Measurements from ENCODE around the gene USP32. TPM values are rescaled to one million over a fixed set of nuclear protein-coding genes. Genes with fewer than 3 reads are reported as not detected.

USP32 gene
- 57.9 and 85.8 TPM in 2 replicates for total RNA-seq

GRCh38 chr17:60392042-60392844 lies at the start of gene USP32:
USP32 (minus strand) TSS chr17:60392133; CDS start chr17:60391939, 194 bp downstream.

GRCh38 chr17:60422162-60422665 lies 30.3 kb upstream of the USP32 start, which contains the start of gene CHCT1:
CHCT1 (plus strand) TSS chr17:60422489; CDS start chr17:60422593, 104 bp downstream.

DNA sequence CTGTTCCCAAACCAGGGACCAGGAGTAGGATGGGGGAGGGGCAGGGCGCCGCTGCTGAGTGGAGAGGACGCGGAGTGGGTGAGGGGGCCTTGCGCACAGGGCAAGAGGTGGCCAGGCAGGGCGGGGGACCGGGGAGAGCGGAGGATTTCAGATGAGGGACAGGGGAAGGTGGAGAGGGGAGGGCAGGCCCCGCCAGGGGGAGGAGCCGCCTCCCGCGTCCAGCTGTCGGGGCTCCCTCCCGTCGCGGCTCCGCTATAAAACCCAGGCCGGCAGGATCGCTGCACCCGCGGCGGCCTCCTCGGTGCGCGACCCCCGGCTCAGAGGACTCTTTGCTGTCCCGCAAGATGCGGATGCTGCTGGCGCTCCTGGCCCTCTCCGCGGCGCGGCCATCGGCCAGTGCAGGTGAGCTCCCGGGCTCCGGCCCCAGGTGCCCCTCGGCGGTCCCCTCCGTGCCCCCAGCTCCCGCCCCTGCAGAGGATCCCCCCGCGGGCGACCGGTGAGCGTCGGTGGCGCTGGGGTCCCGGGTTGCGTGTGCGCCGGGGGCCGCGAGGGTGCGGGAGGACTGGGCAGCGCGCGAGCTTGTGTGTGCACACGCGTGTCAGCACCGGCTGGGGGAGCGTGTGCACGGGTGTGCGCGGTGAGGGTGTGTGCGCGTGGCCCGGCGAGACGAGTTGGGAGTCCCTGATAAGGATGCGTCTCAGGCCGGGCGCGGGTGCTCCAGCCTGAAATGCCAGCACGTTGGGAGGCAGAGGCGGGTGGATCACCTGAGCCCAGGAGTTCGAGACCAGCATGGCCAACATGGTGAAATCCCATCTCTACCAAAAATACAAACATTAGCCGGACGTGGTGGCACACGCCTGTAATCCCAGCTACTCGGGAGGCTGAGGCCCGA lies 242.0 kb downstream of the USP32 start, which contains the start of gene CA4:
Gene CA4 (plus strand): TSS at position 283 of the 892 bp plus-strand sequence. CDS start 62 bp downstream, at position 345.

Other genes with a start within 250 kb of the USP32 start
- gene CA4, start 242.2 kb downstream of the USP32 start, total RNA-seq = not detected in 2 replicates
- not detected in 2 replicates for gene CHCT1, start 30.4 kb upstream of the USP32 start, total RNA-seq
- gene APPBP2, start 134.1 kb upstream of the USP32 start, total RNA-seq = 59.1 and 66.8 TPM in 2 replicates
- 11.0 and 11.9 TPM in 2 replicates for gene PPM1D, start 208.1 kb upstream of the USP32 start, total RNA-seq